Mesendoderm (in vitro differentiated cells): Measurements from ENCODE around the gene MYH7.
"Not testable (repeated sequence)": the region's sequence is repeated elsewhere in the genome, so short reads cannot be mapped to it uniquely, and the experiment has no call there.

ENCODE experiments used
- DNase-seq: peaks from one replicate; pipeline ENCODE4 v3.0.0; 2013
- H2AK5ac ChIP-seq: 2 replicates; pipeline ENCODE4 v1.6.1; 2013; ENCODE audit warnings: low read length, inconsistent platforms
- H2BK120ac ChIP-seq: 2 replicates; pipeline ENCODE4 v1.6.1; 2013; ENCODE audit warnings: low read depth, mild to moderate bottlenecking, low read length, moderate library complexity, mixed read lengths
- H2BK15ac ChIP-seq: replicated peaks from 2 replicates; pipeline ENCODE4 v1.6.1; 2013; ENCODE audit warnings: low read depth, mild to moderate bottlenecking, moderate library complexity
- H2BK5ac ChIP-seq: 2 replicates; pipeline ENCODE4 v1.6.1; 2013; ENCODE audit warnings: low read length, inconsistent platforms
- H3K18ac ChIP-seq: 2 replicates; pipeline ENCODE4 v1.6.1; 2013; ENCODE audit warnings: mild to moderate bottlenecking, low read length, mixed read lengths
- H3K23ac ChIP-seq: one replicate; pipeline ENCODE4 v1.6.1; 2013; ENCODE audit warnings: low read length
- H3K27ac ChIP-seq: 2 replicates; pipeline ENCODE4 v1.5.1; 2013; ENCODE audit warnings: low read depth, mild to moderate bottlenecking, inconsistent platforms, low read length, moderate library complexity
- H3K27me3 ChIP-seq: 2 replicates; pipeline ENCODE4 v1.6.1; 2013; ENCODE audit warnings: low read length, control low read depth, mild to moderate bottlenecking, inconsistent platforms; ENCODE audit not compliant: insufficient read depth, poor library complexity
- H3K36me3 ChIP-seq: 2 replicates; pipeline ENCODE4 v1.6.1; 2013; ENCODE audit warnings: low read length, inconsistent platforms; ENCODE audit not compliant: control insufficient read depth, insufficient read depth
- H3K4ac ChIP-seq: one replicate; pipeline ENCODE4 v1.6.1; 2013; ENCODE audit warnings: low read depth, mild to moderate bottlenecking, low read length, moderate library complexity
- H3K4me1 ChIP-seq: 2 replicates; pipeline ENCODE4 v1.6.1; 2013; ENCODE audit warnings: low read depth, low read length, inconsistent platforms; ENCODE audit not compliant: control insufficient read depth
- H3K4me2 ChIP-seq: 2 replicates; pipeline ENCODE4 v1.6.1; 2013; ENCODE audit warnings: low read length
- H3K4me3 ChIP-seq: 2 replicates; pipeline ENCODE4 v1.5.1; 2013; ENCODE audit warnings: mild to moderate bottlenecking, low read length
- H3K56ac ChIP-seq: one replicate; pipeline ENCODE4 v1.6.1; 2013; ENCODE audit warnings: low read length
- H3K79me1 ChIP-seq: 2 replicates; pipeline ENCODE4 v1.6.1; 2013; ENCODE audit warnings: low read length, inconsistent platforms
- H3K79me2 ChIP-seq: 2 replicates; pipeline ENCODE4 v1.6.1; 2013; ENCODE audit warnings: mild to moderate bottlenecking, low read length; ENCODE audit not compliant: control insufficient read depth, insufficient read depth
- H3K9ac ChIP-seq: 2 replicates; pipeline ENCODE4 v1.6.1; 2013; ENCODE audit warnings: low read length, inconsistent platforms
- H4K5ac ChIP-seq: one replicate; pipeline ENCODE4 v1.6.1; 2013; ENCODE audit warnings: low read length
- H4K8ac ChIP-seq: one replicate; pipeline ENCODE4 v1.6.1; 2013; ENCODE audit warnings: low read depth, mild to moderate bottlenecking, control low read depth, low read length, moderate library complexity
- WGBS: extraction: QIAGEN DNeasy Blood & Tissue Kit; methylation state at CpG from one replicate; pipeline ENCODE4 v1.1.7; 2013; ENCODE audit warnings: low lambda C conversion rate, missing lambda C conversion rate; ENCODE audit not compliant: insufficient coverage; ENCODE audit errors: extremely low coverage; 5-methylcytosine and 5-hydroxymethylcytosine counted together

The MYH7 gene

GRCh38 chr14:23398348-23398747 lies 37.1 kb downstream of the MYH7 start:
- DNase-seq: no peak
- H3K27ac ChIP-seq: no peak overlapping the region
- no peak overlapping the region for H2AK5ac ChIP-seq
- no peak overlapping the region for H3K23ac ChIP-seq
- no peaks in the 10 kb centered on the region for H3K79me1 ChIP-seq
- no peak overlapping the region for H3K18ac ChIP-seq
- H2BK15ac ChIP-seq: no peak overlapping the region
- no peak overlapping the region for H3K4me3 ChIP-seq
- H3K36me3 ChIP-seq: no peaks in the 10 kb centered on the region
- H2BK5ac ChIP-seq: no peak overlapping the region
- no peaks in the 10 kb centered on the region for H3K79me2 ChIP-seq
- no peak overlapping the region for H4K8ac ChIP-seq
- no peak overlapping the region for H2BK120ac ChIP-seq
- H3K9ac ChIP-seq: no peak overlapping the region
- H3K4ac ChIP-seq: no peak overlapping the region
- no peaks in the 10 kb centered on the region for H3K4me1 ChIP-seq
- WGBS: no CpG with 5 or more reads among the region's 4 CpGs
- no peaks in the 10 kb centered on the region for H3K27me3 ChIP-seq
- no peak overlapping the region for H4K5ac ChIP-seq
- H3K4me2 ChIP-seq: no peak overlapping the region
- no peak overlapping the region for H3K56ac ChIP-seq

- H3K4ac ChIP-seq: no peak overlapping the region
- H2BK5ac ChIP-seq: no peak overlapping the region
- H3K18ac ChIP-seq: no peak overlapping the region
- no CpG with 5 or more reads among the region's 10 CpGs for WGBS
- no peak overlapping the region for H3K9ac ChIP-seq
- H4K5ac ChIP-seq: no peak overlapping the region
- no peak overlapping the region for H3K56ac ChIP-seq
- H4K8ac ChIP-seq: no peak overlapping the region
- no peaks in the 10 kb centered on the region for H3K79me2 ChIP-seq
- no peak overlapping the region for H2BK120ac ChIP-seq
- no peaks in the 10 kb centered on the region for H3K27me3 ChIP-seq
- H3K23ac ChIP-seq: no peak overlapping the region
- no peak overlapping the region for H3K27ac ChIP-seq
- no peaks in the 10 kb centered on the region for H3K4me1 ChIP-seq
- no peaks in the 10 kb centered on the region for H3K36me3 ChIP-seq
- no peak for DNase-seq
- H2BK15ac ChIP-seq: no peak overlapping the region
- H3K4me3 ChIP-seq: no peak overlapping the region
- no peaks in the 10 kb centered on the region for H3K79me1 ChIP-seq
- H3K4me2 ChIP-seq: no peak overlapping the region
- no peak overlapping the region for H2AK5ac ChIP-seq
These were observed 38.6 kb downstream of the MYH7 start for GRCh38 chr14:23396781-23397407.

GRCh38 chr14:23396126-23396525 lies 39.3 kb downstream of the MYH7 start:
- H4K8ac ChIP-seq: no peak overlapping the region
- H2BK15ac ChIP-seq: no peak overlapping the region
- H3K56ac ChIP-seq: no peak overlapping the region
- H3K4me1 ChIP-seq: no peaks in the 10 kb centered on the region
- no peak overlapping the region for H2AK5ac ChIP-seq
- H3K4me3 ChIP-seq: no peak overlapping the region
- no peak overlapping the region for H3K18ac ChIP-seq
- no peak for DNase-seq
- no peak overlapping the region for H2BK120ac ChIP-seq
- H3K23ac ChIP-seq: no peak overlapping the region
- no peak overlapping the region for H3K4me2 ChIP-seq
- H3K4ac ChIP-seq: no peak overlapping the region
- H3K79me1 ChIP-seq: no peaks in the 10 kb centered on the region
- no peaks in the 10 kb centered on the region for H3K36me3 ChIP-seq
- H4K5ac ChIP-seq: no peak overlapping the region
- H3K27me3 ChIP-seq: no peaks in the 10 kb centered on the region
- no peak overlapping the region for H2BK5ac ChIP-seq
- WGBS: no CpG with 5 or more reads among the region's 10 CpGs
- no peaks in the 10 kb centered on the region for H3K79me2 ChIP-seq
- H3K27ac ChIP-seq: no peak overlapping the region
- no peak overlapping the region for H3K9ac ChIP-seq

- Histone ChIP-seq H4K5ac (no peak overlapping the region), H2BK120ac (no peak overlapping the region), H3K9ac (no peak overlapping the region), H3K4me3 (no peak overlapping the region), H3K23ac (no peak overlapping the region), H3K4me1 (no peaks in the 10 kb centered on the region), H3K56ac (no peak overlapping the region), H3K18ac (no peak overlapping the region), H3K4me2 (no peak overlapping the region), H4K8ac (no peak overlapping the region), H3K4ac (no peak overlapping the region), H2BK15ac (no peak overlapping the region), H3K79me2 (no peaks in the 10 kb centered on the region), H3K79me1 (no peaks in the 10 kb centered on the region), H2BK5ac (no peak overlapping the region), H2AK5ac (no peak overlapping the region), H3K36me3 (no peaks in the 10 kb centered on the region), H3K27ac (no peak overlapping the region), H3K27me3 (no peaks in the 10 kb centered on the region)
- no CpG with 5 or more reads among the region's 7 CpGs for WGBS
- peak; percentile 13 for DNase-seq
These were observed 42.8 kb downstream of the MYH7 start for GRCh38 chr14:23392613-23393012.

- not testable (repeated sequence) for H3K79me1 ChIP-seq, H4K8ac ChIP-seq, H2BK5ac ChIP-seq, H3K36me3 ChIP-seq, H3K27ac ChIP-seq, H3K27me3 ChIP-seq, H3K4ac ChIP-seq, H3K4me2 ChIP-seq, DNase-seq, H3K4me3 ChIP-seq, H2AK5ac ChIP-seq, H3K9ac ChIP-seq, H3K18ac ChIP-seq, H2BK120ac ChIP-seq, H4K5ac ChIP-seq, H3K23ac ChIP-seq, H3K79me2 ChIP-seq, H3K56ac ChIP-seq, H2BK15ac ChIP-seq, H3K4me1 ChIP-seq
- WGBS: no CpG with 5 or more reads among the region's 19 CpGs
These were observed 45.6 kb downstream of the MYH7 start for GRCh38 chr14:23389871-23390270.

GRCh38 chr14:23389396-23389795 lies 46.1 kb downstream of the MYH7 start:
- H3K9ac ChIP-seq: no peak overlapping the region
- WGBS: no CpG with 5 or more reads among the region's 12 CpGs
- H3K4me3 ChIP-seq: no peak overlapping the region
- H2AK5ac ChIP-seq: no peak overlapping the region
- H3K4ac ChIP-seq: no peak overlapping the region
- H2BK120ac ChIP-seq: no peak overlapping the region
- no peak overlapping the region for H4K8ac ChIP-seq
- H3K18ac ChIP-seq: no peak overlapping the region
- H3K79me1 ChIP-seq: no peaks in the 10 kb centered on the region
- no peak overlapping the region for H3K23ac ChIP-seq
- DNase-seq: no peak
- H3K36me3 ChIP-seq: no peaks in the 10 kb centered on the region
- no peak overlapping the region for H3K27ac ChIP-seq
- H3K56ac ChIP-seq: peak overlapping the region; percentile 15
- H3K4me1 ChIP-seq: no peaks in the 10 kb centered on the region
- H2BK15ac ChIP-seq: no peak overlapping the region
- no peaks in the 10 kb centered on the region for H3K27me3 ChIP-seq
- H3K79me2 ChIP-seq: no peaks in the 10 kb centered on the region
- H4K5ac ChIP-seq: no peak overlapping the region
- no peak overlapping the region for H2BK5ac ChIP-seq
- no peak overlapping the region for H3K4me2 ChIP-seq
